B cell (primary cell): Measurements from ENCODE around the gene MYOM3. TPM values are rescaled to one million over a fixed set of nuclear protein-coding genes. Genes with fewer than 3 reads are reported as not detected.

Source experiments
- ATAC-seq: fragments of 200-7000 bp; cut with Tn5 transposase; one replicate; pipeline ENCODE4 v1.10.0; 2021; ENCODE audit warnings: low read depth, mild to moderate bottlenecking, moderate number of reproducible peaks, moderate library complexity
- CTCF ChIA-PET: fragments of 350-600 bp; sonication (Branson Sonifier 250); formaldehyde crosslinking; loops from one replicate; lab custom pipeline; 2021; ENCODE audit warnings: antibody characterized with exemption, inconsistent platforms; lab: Charles Lee
- POLR2A ChIA-PET: fragments of 350-600 bp; sonication (Branson Sonifier 250); formaldehyde crosslinking; loops from one replicate; lab custom pipeline; 2021; ENCODE audit warnings: antibody characterized with exemption; lab: Charles Lee
- DNase-seq: peaks from one replicate; pipeline ENCODE4 v3.0.0; 2013
- H2AFZ ChIP-seq: 2 replicates; pipeline ENCODE4 v1.6.1; 2012; ENCODE audit warnings: mild to moderate bottlenecking, low read depth, low read length; ENCODE audit not compliant: insufficient read depth, poor library complexity, severe bottlenecking
- H3K27ac ChIP-seq, 2 donors: 1 replicate in 1 of 2; 2 replicates in 1 of 2; pipeline ENCODE4 v1.5.1; 2012 to 2013; ENCODE audit warnings: low read length in 2 of 2, mild to moderate bottlenecking in 2 of 2, moderate library complexity in 1 of 2
- H3K27me3 ChIP-seq, 4 experiments: fragments of 200-600 bp in 1 of 4; sonication (generic) in 1 of 4; replicated peaks in 1 of 4; 1 replicate in 2 of 4; 2 replicates in 2 of 4; pipeline versions ENCODE4 v1.6.1 to v1.7.0; 2013 to 2016; ENCODE audit warnings: low read length in 3 of 4, mild to moderate bottlenecking in 2 of 4, mixed read lengths in 1 of 4, moderate library complexity in 1 of 4; ENCODE audit not compliant: insufficient read depth in 4 of 4, control insufficient read depth in 3 of 4; ENCODE audit errors: control extremely low read depth in 1 of 4
- H3K36me3 ChIP-seq, 2 experiments: replicated peaks in 1 of 2; 1 replicate in 1 of 2; 2 replicates in 1 of 2; pipeline versions ENCODE4 v1.6.1 to v1.7.1; 2013; ENCODE audit warnings: low read length in 1 of 2; ENCODE audit not compliant: insufficient read depth in 2 of 2, control insufficient read depth in 1 of 2; ENCODE audit errors: control extremely low read depth in 1 of 2, extremely low read depth in 1 of 2
- H3K4me1 ChIP-seq, 2 donors: fragments of 200-600 bp in 1 of 2; sonication (generic) in 1 of 2; 1 replicate in 1 of 2; 2 replicates in 1 of 2; pipeline versions ENCODE4 v1.5.1 to v1.6.1; 2013 to 2017; ENCODE audit warnings: low read length in 2 of 2; ENCODE audit not compliant: control insufficient read depth in 2 of 2, insufficient read depth in 2 of 2
- H3K4me2 ChIP-seq: replicated peaks from 2 replicates; pipeline ENCODE3; 2012; ENCODE audit warnings: mild to moderate bottlenecking, low read depth, low read length; ENCODE audit not compliant: poor library complexity, severe bottlenecking
- H3K4me3 ChIP-seq, 5 experiments: fragments of 200-600 bp in 1 of 5; sonication (generic) in 1 of 5; 1 replicate in 3 of 5; 2 replicates in 2 of 5; pipeline versions ENCODE4 v1.5.1 to v1.7.0; 2011 to 2016; ENCODE audit warnings: low read length in 4 of 5, mild to moderate bottlenecking in 4 of 5, low read depth in 2 of 5, control low read depth in 1 of 5, moderate library complexity in 1 of 5; ENCODE audit not compliant: insufficient read depth in 1 of 5; ENCODE audit errors: control extremely low read depth in 1 of 5, extremely low read depth in 1 of 5
- H3K79me2 ChIP-seq: fragments of 200-600 bp; sonication (generic); one replicate; pipeline ENCODE4 v1.6.0; 2016; ENCODE audit warnings: low read length; ENCODE audit not compliant: control insufficient read depth, insufficient read depth
- H3K9ac ChIP-seq: fragments of 200-600 bp; sonication (generic); 2 replicates; pipeline ENCODE4 v1.6.1; 2017; ENCODE audit warnings: mild to moderate bottlenecking, low read length, moderate library complexity
- H3K9me3 ChIP-seq, 3 donors: one replicate each; pipeline versions ENCODE4 v1.6.1 to v1.7.1; 2013; ENCODE audit warnings: low read length in 2 of 3; ENCODE audit not compliant: control insufficient read depth in 2 of 3, insufficient read depth in 1 of 3; ENCODE audit errors: control extremely low read depth in 1 of 3
- H4K20me1 ChIP-seq: 2 replicates; pipeline ENCODE4 v1.6.0; 2012; ENCODE audit warnings: mild to moderate bottlenecking, low read length; ENCODE audit not compliant: insufficient read depth, control insufficient read depth, poor library complexity, severe bottlenecking
- H3K27ac Mint-ChIP-seq: one replicate; pipeline ENCODE4 v1.8.0; 2021; ENCODE audit warnings: mixed read lengths
- H3K27me3 Mint-ChIP-seq: one replicate; pipeline ENCODE4 v1.8.0; 2021; ENCODE audit warnings: mixed read lengths
- H3K4me1 Mint-ChIP-seq: one replicate; pipeline ENCODE4 v1.8.0; 2021; ENCODE audit warnings: mixed read lengths
- H3K4me3 Mint-ChIP-seq: one replicate; pipeline ENCODE4 v1.8.0; 2021; ENCODE audit warnings: mixed read lengths
- H3K9me3 Mint-ChIP-seq: one replicate; pipeline ENCODE4 v1.8.0; 2022; ENCODE audit warnings: mixed read lengths; ENCODE audit not compliant: insufficient read depth
- CTCF ChIP-seq: fragments of 200-600 bp; IDR thresholded peaks from one replicate; pipeline ENCODE4 v1.8.0; 2022; ENCODE audit warnings: antibody characterized with exemption, mild to moderate bottlenecking
- EZH2 ChIP-seq: IDR thresholded peaks from 2 replicates; pipeline ENCODE4 v1.6.1; 2012; ENCODE audit warnings: borderline replicate concordance, low read depth, mild to moderate bottlenecking, moderate library complexity, low read length; ENCODE audit not compliant: insufficient read depth, poor library complexity, severe bottlenecking
- WGBS: methylation state at CpG from one replicate; pipeline ENCODE4 v1.1.5; 2013; ENCODE audit warnings: missing lambda C conversion rate; ENCODE audit not compliant: insufficient coverage; 5-methylcytosine and 5-hydroxymethylcytosine counted together
- intact Hi-C: fragments of 100-400 bp; cut with micrococcal nuclease; formaldehyde crosslinking; loops from one replicate; pipeline ENCODE4 v1.10.0; 2022
- polyA plus RNA-seq: library from polyadenylated mRNA; depleted of rRNA; stranded (reverse); fragments of >200 nt; gene quantifications from 2 replicates; pipeline ENCODE4 v1.2.3, GENCODE V29; 2012
- total RNA-seq, 2 donors: library from RNA; stranded (reverse); fragments of 120-200 nt in 1 of 2; gene quantifications; 1 replicate in 1 of 2; 2 replicates in 1 of 2; pipeline versions ENCODE4 v1.2.3 to v1.2.4, GENCODE V29; 2013 to 2022

MYOM3 gene
- total and polyA plus RNA-seq, 2 donors (not counting 1 experiment from before 2014, with no cell fraction given), result not detected

GRCh38 chr1:24109686-24110475, 2.1 kb downstream of the MYOM3 start:
- Mint-ChIP-seq H3K27ac (no peak overlapping the region), H3K4me1 (peaks cover 8% of the 10 kb centered on the region), H3K4me3 (no peak overlapping the region), H3K9me3 (no peaks in the 10 kb centered on the region), H3K27me3 (peaks cover 15% of the 10 kb centered on the region)
- Histone ChIP-seq H3K27me3 (peaks cover 0 to 17% (median 2%) of the 10 kb centered on the region in 4 experiments), H3K27ac (no peak overlapping the region), H3K79me2 (no peaks in the 10 kb centered on the region), H3K4me2 (no peak overlapping the region), H4K20me1 (no peaks in the 10 kb centered on the region), H3K36me3 (no peaks in the 10 kb centered on the region), H2AFZ (no peak overlapping the region), H3K9me3 (no peaks in the 10 kb centered on the region), H3K9ac (no peak overlapping the region), H3K4me1 (peaks cover 5 to 8% of the 10 kb centered on the region in 2 donors), H3K4me3 (no peak overlapping the region)
- ATAC-seq (no peak), DNase-seq (no peak)
- intact Hi-C loops, result no loop called here
- 89% methylated on average over 14 of the region's 15 CpGs for WGBS
- no peak for TF ChIP-seq CTCF
- TF ChIP-seq EZH2, result no peak
- ChIA-PET POLR2A (no interaction called here), CTCF (no interaction called here)

DNA sequence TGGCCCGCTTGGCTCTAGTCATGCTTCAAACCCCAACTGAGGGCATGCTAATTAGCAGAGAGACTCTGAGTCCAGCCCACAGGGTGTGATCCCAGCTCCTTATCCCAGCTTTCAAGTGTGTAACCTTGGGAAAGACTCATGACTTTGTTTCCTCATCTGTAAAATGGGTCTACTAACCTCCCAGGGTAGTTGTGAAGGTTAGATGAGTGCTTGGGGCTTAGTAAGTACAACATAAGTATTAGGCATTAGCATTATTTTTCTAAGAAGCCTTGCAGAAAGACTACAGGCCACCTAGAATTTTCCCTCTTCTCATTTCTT, 2.8 kb downstream of the MYOM3 start:
- ChIA-PET POLR2A (no interaction called here), CTCF (no interaction called here)
- Histone ChIP-seq H4K20me1 (no peaks in the 10 kb centered on the region), H3K4me1 (peaks cover 5 to 8% of the 10 kb centered on the region in 2 donors), H3K79me2 (no peaks in the 10 kb centered on the region), H2AFZ (no peak overlapping the region), H3K4me3 (no peak overlapping the region), H3K27ac (no peak overlapping the region), H3K9me3 (no peaks in the 10 kb centered on the region), H3K4me2 (no peak overlapping the region), H3K36me3 (no peaks in the 10 kb centered on the region), H3K27me3 (peaks cover 0 to 16% (median 2%) of the 10 kb centered on the region in 4 experiments), H3K9ac (no peak overlapping the region)
- Mint-ChIP-seq H3K9me3 (no peaks in the 10 kb centered on the region), H3K4me3 (no peak overlapping the region), H3K4me1 (peaks cover 8% of the 10 kb centered on the region), H3K27ac (peak overlapping the region; percentile 26), H3K27me3 (peaks cover 15% of the 10 kb centered on the region)
- TF ChIP-seq EZH2, result no peak
- TF ChIP-seq CTCF, result no peak
- WGBS, result 100% methylated on average over 1 of the region's 1 CpG
- intact Hi-C loops, result no loop called here
- ATAC-seq (no peak), DNase-seq (no peak)
